ENCODE results near the gene PISD.
"Not testable (repeated sequence)": the region's sequence is repeated elsewhere in the genome, so short reads cannot be mapped to it uniquely, and the experiment has no call there.

The PISD gene

DNA sequence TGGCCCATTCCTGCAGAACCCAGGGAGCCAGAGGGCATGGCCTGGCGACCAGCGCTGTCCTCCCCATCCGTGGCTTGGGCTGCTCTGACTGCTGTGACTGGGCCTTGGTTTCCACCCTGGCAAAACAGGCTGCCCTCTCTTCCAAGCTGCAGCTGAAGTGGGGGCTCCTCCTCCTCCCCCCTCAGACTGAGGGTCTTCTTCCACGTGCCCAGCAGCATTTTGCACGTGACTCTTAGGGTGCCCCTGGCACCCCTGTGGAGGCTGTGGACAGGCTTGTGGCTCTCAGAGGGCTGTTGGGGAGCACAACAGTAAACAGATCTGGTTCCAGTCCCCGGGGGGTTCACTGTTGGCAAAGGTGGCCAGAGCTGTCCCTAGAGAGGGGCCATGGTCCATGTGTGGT, 51.4 kb downstream of the PISD start:
- in situ Hi-C loops (cut with MboI; ENCODE audit: low sequenced_read_pairs): no loop called here

DNA sequence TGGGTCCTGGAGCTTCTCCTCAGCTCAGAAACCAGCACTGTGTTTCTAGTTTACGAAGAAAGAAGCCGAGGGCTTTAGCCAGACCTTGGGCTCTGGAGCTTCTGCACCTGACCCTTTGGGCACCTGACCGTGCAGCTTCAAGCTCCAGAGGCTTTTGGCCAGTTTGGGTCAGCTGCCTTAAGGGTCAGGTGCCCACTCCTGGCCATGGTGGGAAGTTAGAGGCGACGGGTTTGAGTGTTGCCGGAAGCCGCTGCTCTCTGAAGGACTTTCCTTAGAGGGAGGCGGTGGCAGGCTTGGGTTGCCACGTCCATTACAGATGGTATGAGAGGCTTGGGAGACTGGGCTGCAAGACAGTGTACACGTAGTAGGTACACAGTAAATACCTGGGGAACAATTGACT, 52.3 kb downstream of the PISD start:
- in situ Hi-C loops (cut with MboI; ENCODE audit: low sequenced_read_pairs): no loop called here

DNA sequence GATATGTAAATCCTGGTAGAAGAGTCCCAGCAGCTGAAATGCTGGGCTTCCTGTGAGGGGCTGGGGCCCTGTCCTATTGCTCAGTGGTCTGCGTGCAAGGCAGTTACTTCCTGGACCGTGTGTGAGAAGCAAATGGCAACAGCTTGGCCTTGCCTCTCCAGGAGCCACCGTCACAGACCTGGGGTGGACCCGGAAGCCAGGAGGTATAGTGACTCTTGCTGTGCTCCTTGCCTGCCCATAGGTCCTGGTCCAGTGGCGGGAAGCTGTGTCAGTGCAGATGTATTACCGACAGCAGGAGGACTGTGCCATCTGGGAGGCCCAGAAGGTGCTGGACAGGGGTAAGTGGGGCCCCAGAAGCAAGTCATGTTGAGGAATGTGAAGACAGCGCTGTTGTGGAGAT, 54.3 kb downstream of the PISD start:
- in situ Hi-C loops (cut with MboI; ENCODE audit: low sequenced_read_pairs): no loop called here

DNA sequence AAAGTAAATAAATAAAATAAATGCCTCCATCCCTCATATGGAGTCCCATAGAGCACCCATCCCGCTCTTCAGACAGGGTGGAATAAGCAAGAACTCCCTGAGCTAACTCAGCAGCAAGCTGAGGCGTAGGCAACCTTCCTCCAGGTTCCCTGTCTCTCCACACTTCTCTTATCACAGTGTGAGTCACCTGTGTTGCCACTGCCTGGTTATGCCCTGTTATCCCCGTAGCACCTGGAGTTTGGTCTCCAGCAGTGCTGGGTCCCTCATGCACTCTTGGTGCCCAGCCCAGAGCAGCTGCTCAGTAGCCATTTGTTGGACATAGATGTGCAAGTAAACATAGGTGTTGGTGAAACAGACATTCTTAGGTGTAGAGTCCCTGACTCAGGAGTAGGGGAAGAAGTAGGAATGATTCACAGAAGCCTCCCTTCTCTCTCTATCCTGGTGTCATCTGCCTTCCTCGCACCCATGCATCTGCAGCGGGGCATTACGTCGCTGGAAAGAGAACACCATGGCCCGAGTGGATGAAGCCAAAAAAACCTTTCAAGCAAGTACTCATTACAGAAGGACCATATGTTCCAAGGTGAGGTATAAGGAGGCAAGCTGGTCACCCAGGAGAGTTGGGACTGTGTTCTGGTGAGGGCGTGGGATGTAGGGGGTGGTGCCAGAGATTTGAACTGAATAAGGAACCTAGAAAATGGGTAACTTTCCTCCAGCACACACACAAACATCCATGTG, 56.0 kb downstream of the PISD start:
- in situ Hi-C loops (cut with MboI; ENCODE audit: low sequenced_read_pairs): no loop called here

DNA sequence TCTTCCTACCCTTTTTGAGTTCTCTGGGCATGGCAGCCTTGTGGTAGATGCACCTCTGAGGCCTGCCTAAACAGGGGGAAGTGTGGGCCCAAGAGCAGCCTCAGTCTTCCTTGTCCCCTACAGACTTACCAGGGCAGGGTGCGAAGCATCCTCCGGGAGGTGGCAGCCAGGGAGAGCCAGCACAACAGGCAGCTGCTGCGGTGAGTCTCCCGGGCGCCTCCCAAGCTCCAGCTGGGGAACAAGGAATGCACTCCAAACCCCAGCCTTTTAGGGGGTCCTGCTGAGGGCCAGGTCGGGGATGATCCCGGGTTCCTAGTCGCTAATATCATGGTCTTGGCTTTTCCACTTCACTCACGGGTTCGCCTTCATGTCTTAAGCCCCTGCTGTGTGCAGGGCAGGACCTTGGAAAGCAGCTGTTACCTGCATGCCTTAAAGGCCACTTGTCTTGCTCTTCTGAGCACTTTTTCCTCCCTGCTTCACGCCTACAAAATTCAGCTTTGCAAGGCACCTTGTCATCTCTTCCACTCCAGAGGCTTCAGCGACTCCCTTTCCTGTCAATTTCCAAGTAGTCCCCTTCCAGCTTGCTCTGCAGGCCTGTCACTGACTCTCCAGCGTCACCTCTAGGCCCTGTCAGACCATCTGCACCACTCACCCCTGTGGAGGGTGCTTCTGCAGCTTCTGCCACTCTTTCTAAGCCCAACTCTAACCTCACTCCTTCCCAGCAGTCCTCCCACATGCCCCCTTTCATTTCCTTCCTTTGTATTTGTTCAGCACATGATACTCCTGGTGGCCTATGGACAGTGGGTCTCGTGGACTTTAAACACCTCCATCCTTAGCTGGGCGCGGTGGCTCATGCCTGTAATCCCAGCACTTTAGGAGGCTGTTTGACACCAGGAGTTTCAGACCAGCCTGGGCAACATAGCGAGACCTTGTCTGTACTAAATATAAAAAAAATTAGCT, 57.0 kb downstream of the PISD start:
- in situ Hi-C loops (cut with MboI; ENCODE audit: low sequenced_read_pairs): no loop called here

DNA sequence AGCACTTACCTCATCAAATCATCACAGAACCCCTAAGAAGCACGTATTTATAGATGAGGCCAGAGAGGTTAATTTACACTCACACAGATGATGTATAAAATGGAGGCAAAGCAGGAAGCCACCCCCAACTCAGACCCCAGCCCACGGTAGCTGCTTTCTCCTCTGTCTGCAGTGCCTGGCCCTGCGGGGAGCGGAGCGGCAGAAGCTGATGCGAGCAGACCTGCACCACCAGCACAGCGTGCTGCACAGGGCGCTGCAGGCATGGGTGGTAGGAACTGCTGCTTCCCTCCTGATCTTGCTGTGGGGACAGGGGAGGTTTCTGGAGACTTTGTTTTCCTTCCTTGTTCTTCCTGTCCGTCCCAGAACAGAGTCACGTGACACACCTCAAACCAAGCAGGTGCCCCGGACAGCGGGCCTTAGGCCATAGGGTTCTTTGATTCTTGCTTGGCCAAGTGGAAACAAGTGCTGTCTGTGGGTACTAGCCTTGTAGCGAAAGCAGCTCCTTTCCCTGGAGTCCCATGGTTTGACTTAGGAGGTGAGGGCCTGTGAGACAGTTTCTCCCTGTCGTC, 57.8 kb downstream of the PISD start:
- in situ Hi-C loops (cut with MboI; ENCODE audit: low sequenced_read_pairs): no loop called here

DNA sequence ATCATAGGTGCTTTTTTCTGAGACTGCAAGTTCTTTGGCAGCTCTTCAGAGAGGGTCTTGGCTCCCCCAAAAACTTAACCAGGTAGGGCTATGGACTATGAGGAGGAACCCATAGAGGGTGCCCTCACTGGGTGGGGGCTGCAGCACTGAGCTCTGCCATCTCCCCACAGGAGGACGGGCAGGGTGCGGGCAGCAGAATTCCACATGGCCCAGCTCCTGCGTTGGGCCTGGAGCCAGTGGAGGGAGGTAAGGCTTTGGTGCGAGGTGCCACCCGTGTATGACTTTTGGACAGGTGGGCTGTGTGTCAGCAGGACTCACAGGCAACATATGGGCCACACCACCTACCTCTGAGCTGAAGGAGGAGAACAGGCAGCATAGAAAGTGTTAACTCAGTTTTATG, 58.4 kb downstream of the PISD start:
- in situ Hi-C loops (cut with MboI; ENCODE audit: low sequenced_read_pairs): no loop called here

DNA sequence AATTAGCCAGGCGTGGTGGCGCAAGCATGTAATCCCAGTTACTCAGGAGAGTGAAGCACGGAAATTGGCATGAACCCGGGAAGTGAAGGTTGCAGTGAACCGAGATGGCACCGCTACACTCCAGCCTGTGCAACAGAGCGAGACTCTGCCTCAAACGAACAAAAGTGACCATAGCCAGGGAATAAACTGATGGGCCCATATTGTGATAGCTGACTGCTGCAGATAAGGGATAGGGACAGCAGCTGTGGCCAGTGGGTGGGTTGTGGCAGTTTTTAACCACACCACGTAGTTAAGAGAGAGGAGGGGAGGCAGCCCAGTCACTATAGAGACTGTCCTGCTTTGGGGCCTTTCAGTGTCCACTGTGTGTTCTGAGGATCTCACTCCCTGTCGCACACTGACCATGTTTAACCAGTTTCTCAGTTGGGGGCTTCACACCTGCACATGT, 58.9 kb downstream of the PISD start:
- in situ Hi-C loops (cut with MboI; ENCODE audit: low sequenced_read_pairs): no loop called here

DNA sequence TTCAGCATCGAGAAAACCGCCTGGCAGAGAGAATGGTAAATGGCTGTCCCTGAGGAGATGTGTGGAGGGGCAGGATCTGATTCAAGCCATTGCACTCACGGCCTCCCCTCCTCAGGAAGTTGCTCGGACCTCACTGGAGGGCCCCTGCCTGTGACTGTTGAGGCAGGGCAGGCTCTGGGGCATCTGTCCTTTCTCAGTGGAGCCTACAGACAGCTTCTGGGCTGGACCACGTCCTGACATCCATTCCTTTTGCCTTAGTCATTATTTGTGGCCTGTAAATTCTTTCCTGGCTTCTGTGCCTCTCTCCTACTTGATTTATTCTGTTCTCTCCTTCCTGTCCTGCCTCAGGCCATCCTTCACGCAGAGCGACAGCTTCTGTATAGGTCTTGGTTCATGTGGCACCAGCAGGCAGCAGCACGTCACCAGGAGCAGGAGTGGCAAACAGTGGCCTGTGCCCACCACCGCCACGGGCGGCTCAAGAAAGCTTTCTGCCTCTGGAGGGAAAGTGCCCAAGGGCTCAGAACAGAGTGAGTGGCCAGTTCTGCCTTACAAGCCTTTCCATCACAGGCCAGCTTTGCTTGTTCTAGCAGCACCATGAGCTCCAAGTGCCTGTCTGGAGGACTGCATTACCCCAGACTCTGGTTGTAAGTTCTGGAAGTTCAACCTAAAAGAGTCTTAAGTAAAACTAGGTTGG, 59.6 kb downstream of the PISD start:
- in situ Hi-C loops (cut with MboI; ENCODE audit: low sequenced_read_pairs): no loop called here

DNA sequence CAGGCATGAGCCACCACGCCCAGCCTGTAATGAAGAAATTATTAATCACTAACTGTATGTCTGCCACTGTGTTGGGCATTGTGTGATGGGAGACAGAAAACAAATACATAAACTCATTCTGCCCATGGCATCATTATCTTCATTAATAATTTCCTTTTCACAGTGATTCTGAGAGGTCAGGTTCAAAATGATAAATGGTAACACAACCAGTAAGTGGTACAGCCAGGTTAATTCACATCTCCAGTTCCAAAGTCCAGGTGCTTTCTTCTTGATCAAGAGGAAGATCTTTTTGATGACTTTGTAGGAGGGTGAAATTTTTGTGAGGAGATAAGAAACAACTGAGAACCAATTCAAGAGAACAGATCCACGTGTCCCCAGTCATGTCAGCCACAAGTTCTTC, 66.7 kb downstream of the PISD start:
- in situ Hi-C loops (cut with MboI; ENCODE audit: low sequenced_read_pairs): no loop called here

DNA sequence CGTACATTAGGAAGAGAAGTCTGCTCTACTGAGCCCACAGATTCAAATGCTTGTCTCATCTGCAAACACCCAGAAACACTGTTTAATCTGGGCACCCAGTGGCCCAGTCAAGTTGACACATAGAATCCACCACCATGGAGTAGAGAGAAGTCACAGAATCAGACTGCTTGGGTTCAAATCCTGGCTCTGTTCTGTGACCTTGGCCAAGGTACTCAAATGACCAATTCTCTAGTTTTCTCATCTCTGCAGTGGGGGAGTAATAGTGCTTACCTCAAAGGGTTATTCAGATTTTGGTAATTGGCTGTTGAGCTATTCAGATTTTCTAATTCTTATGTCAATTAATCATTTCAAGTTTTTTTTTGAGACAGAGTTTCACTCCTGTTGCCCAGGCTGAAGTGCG, 71.9 kb downstream of the PISD start:
- in situ Hi-C loops (cut with MboI; ENCODE audit: low sequenced_read_pairs): not testable (repeated sequence)

DNA sequence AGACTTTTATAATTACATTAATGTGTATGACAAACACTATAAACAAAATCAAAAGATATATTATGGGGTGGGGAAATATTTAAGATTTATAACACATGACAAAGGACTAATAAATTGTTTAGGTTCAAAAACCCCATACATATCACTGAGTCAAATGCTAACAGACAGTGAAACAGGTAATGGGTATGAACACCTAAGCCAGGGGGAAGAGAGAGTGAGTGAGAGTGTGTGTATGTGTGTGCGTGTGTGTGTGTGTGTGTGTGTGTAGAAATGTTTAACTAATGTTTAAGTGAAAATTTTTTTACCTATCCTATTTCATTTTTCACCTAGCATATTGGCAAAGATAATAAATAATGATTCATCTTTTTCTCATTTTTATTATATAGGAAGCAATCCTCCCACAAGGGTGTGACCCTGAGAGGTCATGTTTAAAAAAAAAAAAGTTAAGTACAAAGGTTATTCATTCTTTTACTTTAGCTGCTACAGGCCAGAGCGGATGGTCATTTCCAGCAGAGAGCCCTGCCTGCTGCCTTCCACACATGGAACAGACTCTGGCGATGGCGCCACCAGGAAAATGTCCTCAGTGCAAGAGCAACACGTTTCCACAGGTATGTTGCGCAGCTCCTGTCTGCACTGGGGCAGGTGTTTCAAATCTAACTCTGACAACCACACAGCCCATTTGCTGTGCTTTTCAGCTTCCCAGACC, 72.9 kb downstream of the PISD start:
- in situ Hi-C loops (cut with MboI; ENCODE audit: low sequenced_read_pairs): no loop called here

DNA sequence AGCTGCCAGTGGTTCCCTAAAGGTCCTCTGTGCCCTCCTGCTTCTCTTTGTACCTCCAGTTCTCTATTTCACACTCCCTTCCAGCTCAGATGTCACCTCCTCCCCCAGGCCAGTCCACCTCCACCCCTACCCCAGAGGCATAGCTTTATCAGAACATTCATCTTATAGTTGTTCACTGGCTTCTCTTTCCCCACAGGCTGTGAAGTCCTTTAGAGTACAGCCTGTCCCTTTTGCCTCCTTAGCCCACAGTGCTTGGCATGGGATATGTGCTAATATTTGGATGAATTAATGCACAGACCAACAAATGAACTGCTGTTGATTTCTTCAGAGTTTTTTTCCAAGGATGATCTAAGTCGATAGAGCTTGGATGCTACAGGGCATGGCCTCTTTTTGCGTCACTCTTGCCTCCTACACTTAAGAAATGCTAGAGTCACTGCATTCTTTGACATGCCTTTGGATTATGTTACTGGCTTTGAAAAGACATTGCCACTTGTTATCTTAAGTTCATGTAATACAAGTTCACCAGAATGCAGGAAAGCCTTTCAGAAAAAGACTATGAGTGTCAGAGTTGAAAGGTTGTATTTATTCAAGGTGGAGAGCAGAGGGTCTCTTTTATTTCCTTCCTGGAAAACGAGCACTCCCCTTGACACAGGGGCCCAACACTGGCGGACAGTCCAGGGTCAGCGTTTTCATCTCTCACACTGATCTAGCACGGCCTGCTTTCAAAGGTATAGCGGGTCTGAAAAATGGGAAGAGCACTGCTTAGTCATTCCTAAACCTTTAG, 75.7 kb downstream of the PISD start:
- in situ Hi-C loops (cut with MboI; ENCODE audit: low sequenced_read_pairs): no loop called here

DNA sequence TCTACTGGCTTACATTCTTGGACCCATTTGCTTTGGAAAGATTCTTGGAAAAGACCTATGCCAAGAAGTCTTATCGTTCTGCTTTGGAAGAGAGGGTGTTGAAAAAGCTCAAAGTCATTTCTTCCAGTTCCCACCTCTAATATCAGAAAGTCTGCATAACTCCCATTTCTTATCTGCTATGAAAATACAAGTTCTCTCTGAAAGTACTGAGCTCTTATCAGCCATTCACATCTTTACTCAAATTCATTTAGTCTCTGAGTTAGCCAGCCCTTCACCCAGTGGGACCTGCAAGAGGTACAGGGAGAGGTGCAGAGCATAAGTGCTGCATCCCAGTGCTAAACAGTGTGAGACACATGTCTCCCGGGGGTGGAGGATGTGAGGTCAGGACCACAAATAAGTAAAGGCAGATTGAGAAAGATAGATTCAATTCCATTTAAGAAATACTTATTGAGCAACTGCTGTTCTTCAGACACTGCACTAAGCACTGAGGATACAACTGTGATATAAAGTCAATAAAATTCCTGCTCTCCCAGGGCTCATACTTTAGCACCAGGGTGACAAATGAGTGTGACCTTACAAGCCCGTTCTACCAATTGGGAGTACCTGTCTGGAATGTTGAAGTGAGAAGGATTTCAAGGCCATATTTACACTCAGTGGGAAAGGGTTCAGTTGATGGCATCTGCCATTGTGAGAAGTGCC, 76.7 kb downstream of the PISD start:
- in situ Hi-C loops (cut with MboI; ENCODE audit: low sequenced_read_pairs): no loop called here

DNA sequence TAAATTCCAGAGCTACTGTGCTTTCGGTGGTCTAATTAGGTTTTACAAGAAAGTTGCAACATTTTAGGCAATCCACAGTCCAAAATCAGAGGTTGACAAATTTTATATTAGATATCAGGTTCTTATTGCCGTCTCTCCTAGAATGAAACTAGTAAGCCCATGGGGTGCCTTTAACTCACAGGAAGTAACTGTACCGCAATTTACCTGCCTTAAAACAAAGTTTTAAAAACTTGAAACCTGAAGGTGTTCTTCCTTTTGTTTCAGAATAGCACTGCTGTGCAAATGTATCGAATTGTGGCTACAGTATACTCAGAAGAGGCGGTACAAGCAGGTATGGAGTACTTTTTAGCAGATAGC, 77.2 kb downstream of the PISD start:
- in situ Hi-C loops (cut with MboI; ENCODE audit: low sequenced_read_pairs): no loop called here

DNA sequence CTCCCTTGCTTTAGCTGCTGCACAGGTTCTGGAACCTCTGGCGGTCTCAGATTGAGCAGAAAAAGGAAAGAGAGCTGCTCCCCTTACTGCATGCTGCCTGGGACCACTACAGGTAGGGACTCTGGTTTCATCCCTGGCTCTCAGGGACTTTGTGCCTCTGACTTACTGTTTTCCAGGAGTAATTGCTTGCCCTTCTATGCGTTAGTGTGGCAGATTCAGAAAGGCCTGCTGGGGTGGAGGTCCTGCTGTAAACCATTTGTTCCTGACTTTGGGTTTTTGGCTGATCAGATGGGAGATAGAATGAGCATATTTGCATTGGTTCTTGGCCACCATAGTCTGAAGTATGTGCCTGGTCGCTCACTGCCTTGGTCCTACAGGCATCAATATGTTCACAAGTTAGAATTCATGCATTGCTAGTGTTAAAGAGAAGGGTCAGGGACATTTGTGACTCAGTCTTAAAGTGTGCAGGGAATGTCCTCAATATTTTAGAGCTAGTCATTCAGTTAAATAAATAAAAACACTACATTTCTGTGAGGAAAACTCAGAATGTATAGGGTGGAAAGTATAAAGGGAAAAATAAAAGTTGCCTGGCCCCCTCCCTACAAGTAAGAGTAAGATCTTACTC, 78.0 kb downstream of the PISD start:
- in situ Hi-C loops (cut with MboI; ENCODE audit: low sequenced_read_pairs): no loop called here

DNA sequence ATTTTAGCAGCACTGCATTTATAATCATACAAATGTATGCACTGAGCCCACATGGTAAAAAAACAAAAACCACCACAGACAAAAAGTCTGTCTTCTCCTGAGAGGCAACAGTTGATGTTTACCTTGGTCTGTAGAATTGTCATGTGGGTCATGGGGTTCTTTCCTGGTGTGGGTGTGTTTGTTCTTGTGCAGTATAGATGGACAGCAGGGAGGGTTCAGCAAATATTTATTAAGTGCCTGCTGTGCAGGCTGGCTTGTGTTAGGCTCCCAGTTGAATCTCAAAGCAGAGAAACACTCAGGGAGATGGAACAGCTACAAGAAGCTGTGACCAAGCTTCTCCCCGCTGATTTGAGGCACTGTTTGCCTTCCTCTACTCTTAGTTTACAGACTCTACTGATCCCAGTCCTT, 82.2 kb downstream of the PISD start:
- in situ Hi-C loops (cut with MboI; ENCODE audit: low sequenced_read_pairs): no loop called here

DNA sequence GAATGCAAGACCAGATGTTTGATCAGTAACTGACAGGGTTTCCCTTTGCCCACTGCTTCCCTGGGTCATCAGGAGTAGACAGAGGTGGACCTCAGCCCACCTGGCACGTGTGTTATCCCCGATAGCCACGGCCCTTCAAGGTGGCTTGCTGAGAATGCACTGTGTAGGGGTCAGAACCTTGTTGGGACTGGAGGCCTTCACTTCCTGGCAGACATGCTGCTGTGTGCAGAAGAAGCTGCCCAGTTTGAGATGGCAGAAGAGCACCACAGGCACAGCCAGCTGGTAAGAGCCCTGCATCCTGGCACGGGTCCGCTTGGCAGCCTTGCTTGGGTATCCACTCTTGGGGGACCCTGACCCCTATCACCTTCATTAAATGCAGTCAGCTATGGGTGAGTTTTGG, 83.8 kb downstream of the PISD start:
- in situ Hi-C loops (cut with MboI; ENCODE audit: low sequenced_read_pairs): no loop called here

DNA sequence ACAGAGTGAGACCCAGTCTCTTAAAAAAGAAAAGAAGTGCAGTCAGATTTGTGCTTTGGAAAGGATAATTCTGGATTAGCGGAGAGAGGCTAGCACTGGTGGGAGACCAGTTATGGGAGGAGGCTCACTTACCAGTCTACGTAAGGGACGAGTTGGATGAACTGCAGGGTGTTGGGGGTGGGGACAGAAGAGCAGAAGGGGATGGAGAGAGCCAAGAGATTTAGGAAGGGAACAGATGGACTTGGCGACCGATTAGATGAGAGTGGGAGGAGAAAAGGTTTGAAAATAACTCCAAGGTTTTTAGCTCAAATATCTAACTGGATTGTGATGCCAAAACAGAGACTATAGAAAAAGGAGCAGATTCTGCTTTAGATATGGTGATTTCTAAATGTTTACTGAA, 84.3 kb downstream of the PISD start:
- in situ Hi-C loops (cut with MboI; ENCODE audit: low sequenced_read_pairs): no loop called here

Data from HL-60/S4 (cell line).